Stimulated activated naive CD8-positive, alpha-beta T cell treated with anti-CD3 and anti-CD28 coated beads, Interleukin-15, Interleukin-2, amounts not matched to agents 100 ng/mL and 50 ng/mL, for 24 hours (primary cell): ENCODE data around the gene WBP1L.

Source experiments
- H3K27ac Mint-ChIP-seq: one replicate; pipeline ENCODE4 v1.8.0; 2021; ENCODE audit warnings: mild to moderate bottlenecking, mixed read lengths
- H3K27me3 Mint-ChIP-seq: one replicate; pipeline ENCODE4 v1.8.0; 2021; ENCODE audit warnings: mixed read lengths
- H3K36me3 Mint-ChIP-seq: one replicate; pipeline ENCODE4 v1.8.0; 2021; ENCODE audit warnings: low read depth, mixed read lengths
- H3K4me1 Mint-ChIP-seq: one replicate; pipeline ENCODE4 v1.8.0; 2021; ENCODE audit warnings: low read depth, mixed read lengths
- H3K4me3 Mint-ChIP-seq: one replicate; pipeline ENCODE4 v1.8.0; 2021; ENCODE audit warnings: mild to moderate bottlenecking, mixed read lengths
- H3K9me3 Mint-ChIP-seq: one replicate; pipeline ENCODE4 v1.8.0; 2021; ENCODE audit warnings: mixed read lengths

Gene WBP1L

GRCh38 chr10:102865620-102866019 lies 121.9 kb downstream of the WBP1L start:
- no peak overlapping the region for H3K4me3 Mint-ChIP-seq
- H3K9me3 Mint-ChIP-seq, result no peaks in the 10 kb centered on the region
- peaks cover 12% of the 10 kb centered on the region for H3K4me1 Mint-ChIP-seq
- peaks cover 17% of the 10 kb centered on the region for H3K27me3 Mint-ChIP-seq
- peaks cover 22% of the 10 kb centered on the region for H3K36me3 Mint-ChIP-seq
- H3K27ac Mint-ChIP-seq, result no peak overlapping the region
